ENCODE measurements around the gene LOC128125822.
A peak's percentile ranks its signal among the peaks of the same experiment; 100 is the strongest.

The LOC128125822 gene

DNA sequence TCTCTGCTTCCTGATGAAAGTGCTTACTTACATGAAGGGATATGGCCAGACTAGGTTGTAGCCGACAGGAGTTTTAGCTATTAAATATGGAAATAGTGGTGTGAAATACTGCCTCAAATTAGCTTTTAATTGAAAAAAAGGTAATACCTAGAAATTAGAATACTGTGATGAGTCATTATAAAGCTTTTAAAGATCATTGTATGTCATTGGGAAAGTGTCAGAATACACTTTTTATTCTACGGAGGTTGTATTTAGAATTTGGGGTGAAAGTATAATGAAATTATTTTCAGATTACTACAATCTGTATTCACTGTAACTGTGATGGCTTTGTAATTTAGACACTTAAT is 2.2 kb downstream of the LOC128125822 start:
- TF ChIP-seq, protein P1, sequence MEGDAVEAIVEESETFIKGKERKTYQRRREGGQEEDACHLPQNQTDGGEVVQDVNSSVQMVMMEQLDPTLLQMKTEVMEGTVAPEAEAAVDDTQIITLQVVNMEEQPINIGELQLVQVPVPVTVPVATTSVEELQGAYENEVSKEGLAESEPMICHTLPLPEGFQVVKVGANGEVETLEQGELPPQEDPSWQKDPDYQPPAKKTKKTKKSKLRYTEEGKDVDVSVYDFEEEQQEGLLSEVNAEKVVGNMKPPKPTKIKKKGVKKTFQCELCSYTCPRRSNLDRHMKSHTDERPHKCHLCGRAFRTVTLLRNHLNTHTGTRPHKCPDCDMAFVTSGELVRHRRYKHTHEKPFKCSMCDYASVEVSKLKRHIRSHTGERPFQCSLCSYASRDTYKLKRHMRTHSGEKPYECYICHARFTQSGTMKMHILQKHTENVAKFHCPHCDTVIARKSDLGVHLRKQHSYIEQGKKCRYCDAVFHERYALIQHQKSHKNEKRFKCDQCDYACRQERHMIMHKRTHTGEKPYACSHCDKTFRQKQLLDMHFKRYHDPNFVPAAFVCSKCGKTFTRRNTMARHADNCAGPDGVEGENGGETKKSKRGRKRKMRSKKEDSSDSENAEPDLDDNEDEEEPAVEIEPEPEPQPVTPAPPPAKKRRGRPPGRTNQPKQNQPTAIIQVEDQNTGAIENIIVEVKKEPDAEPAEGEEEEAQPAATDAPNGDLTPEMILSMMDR (IDR thresholded peaks at IDR 0.05; ENCODE audit: insufficient read depth, low read length, severe bottlenecking) = no peak
- FAIRE-seq = no peak
- DNase-seq (ENCODE audit: low read depth) = no peak
- Histone ChIP-seq H3K36me3 (ENCODE audit: control insufficient read depth, insufficient read depth, low read length) (peaks cover 9% of the 10 kb centered on the region), H3K27me3 (ENCODE audit: control insufficient read depth, insufficient read depth, low read length) (no peaks in the 10 kb centered on the region), H3K4me3 (ENCODE audit: low read depth, low read length) (peak overlapping the region; percentile 95)

DNA sequence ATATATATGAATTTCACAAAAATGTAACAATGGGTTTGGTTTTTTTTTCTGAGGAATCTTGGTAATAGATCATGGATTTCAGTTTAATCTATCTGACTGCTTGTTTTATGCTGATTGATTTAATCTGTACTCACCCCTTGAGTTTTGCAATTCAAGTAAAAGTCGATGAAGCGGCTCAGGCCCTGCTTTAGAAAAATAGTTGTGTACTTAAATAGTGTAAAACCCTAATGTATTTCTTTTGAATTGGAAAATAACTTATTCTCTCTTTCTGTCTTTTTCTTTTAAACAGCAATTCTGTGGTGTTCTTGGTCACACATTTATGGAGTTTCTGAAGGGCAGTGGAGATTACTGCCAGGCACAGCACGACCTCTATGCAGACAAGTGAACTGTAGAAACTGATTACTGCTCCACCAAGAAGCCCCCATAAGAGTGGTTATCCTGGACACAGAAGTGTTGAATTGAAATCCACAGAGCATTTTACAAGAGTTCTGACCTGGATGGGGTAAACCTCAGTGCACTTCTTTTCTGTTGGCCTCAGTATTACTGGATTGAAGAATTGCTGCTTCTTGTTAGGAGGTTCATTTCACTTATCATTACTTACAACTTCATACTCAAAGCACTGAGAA is 4.0 kb downstream of the LOC128125822 start:
- Histone ChIP-seq H3K36me3 (ENCODE audit: control insufficient read depth, insufficient read depth, low read length) (peaks cover 12% of the 10 kb centered on the region), H3K4me3 (ENCODE audit: low read depth, low read length) (no peak overlapping the region), H3K27me3 (ENCODE audit: control insufficient read depth, insufficient read depth, low read length) (no peaks in the 10 kb centered on the region)
- no peak for FAIRE-seq
- TF ChIP-seq, protein P1 (IDR thresholded peaks at IDR 0.05; ENCODE audit: insufficient read depth, low read length, severe bottlenecking) = no peak
- no peak for DNase-seq (ENCODE audit: low read depth)

DNA sequence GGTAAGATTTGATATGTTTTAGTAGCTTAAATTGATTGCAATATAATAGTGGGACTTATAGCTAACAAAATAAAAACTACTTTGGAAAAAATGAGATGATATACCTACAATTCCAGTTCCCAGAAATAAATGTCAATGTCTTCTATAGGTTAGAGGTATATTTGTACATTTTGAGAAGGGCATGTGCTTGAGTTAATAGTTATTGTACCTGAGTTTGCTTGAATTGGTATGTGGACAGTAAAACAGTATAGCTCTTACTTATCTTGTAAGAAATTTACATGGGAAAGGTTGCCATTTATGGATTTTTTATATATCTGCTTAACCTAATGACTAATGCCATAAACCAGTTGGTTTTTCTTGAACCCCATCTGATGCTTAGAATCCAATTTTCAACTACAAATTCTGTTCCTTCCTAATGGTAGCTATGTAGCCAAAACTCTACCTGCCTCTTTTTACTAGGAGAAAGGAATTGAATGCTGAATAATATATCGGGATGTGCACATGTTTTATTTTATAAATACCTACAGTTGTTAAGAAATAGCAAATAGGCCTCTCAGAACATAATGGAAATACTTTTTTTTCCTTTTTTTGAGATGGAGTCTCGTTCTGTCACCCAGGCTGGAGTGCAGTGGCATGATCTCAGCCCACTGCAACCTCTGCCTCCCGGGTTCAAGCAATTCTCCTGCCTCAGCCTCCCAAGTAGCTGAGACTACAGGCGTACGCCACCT is 4.9 kb downstream of the LOC128125822 start:
- FAIRE-seq (no peak), DNase-seq (ENCODE audit: low read depth) (no peak)
- TF ChIP-seq, protein P1 (IDR thresholded peaks at IDR 0.05; ENCODE audit: insufficient read depth, low read length, severe bottlenecking) = no peak
- Histone ChIP-seq H3K36me3 (ENCODE audit: control insufficient read depth, insufficient read depth, low read length) (peaks cover 12% of the 10 kb centered on the region), H3K27me3 (ENCODE audit: control insufficient read depth, insufficient read depth, low read length) (no peaks in the 10 kb centered on the region), H3K4me3 (ENCODE audit: low read depth, low read length) (no peak overlapping the region)

DNA sequence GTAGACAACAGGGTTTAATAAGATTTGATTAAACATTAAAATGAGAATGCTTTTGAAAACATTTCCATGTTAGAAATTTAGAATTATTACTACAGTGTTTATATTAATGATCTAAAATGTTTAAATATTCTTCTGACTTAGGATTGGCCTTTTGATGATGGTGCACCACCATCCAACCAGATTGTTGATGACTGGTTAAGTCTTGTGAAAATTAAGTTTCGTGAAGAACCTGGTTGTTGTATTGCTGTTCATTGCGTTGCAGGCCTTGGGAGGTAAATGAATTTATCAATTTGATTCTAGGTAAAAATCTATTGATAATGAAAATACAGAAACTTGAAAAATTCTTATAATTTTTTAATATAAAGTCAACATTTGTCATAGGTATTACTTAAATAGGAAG is 6.5 kb downstream of the LOC128125822 start:
- TF ChIP-seq, protein P1 (IDR thresholded peaks at IDR 0.05; ENCODE audit: insufficient read depth, low read length, severe bottlenecking) = no peak
- DNase-seq (ENCODE audit: low read depth) (no peak), FAIRE-seq (no peak)
- Histone ChIP-seq H3K4me3 (ENCODE audit: low read depth, low read length) (no peak overlapping the region), H3K36me3 (ENCODE audit: control insufficient read depth, insufficient read depth, low read length) (peaks cover 12% of the 10 kb centered on the region), H3K27me3 (ENCODE audit: control insufficient read depth, insufficient read depth, low read length) (no peaks in the 10 kb centered on the region)

DNA sequence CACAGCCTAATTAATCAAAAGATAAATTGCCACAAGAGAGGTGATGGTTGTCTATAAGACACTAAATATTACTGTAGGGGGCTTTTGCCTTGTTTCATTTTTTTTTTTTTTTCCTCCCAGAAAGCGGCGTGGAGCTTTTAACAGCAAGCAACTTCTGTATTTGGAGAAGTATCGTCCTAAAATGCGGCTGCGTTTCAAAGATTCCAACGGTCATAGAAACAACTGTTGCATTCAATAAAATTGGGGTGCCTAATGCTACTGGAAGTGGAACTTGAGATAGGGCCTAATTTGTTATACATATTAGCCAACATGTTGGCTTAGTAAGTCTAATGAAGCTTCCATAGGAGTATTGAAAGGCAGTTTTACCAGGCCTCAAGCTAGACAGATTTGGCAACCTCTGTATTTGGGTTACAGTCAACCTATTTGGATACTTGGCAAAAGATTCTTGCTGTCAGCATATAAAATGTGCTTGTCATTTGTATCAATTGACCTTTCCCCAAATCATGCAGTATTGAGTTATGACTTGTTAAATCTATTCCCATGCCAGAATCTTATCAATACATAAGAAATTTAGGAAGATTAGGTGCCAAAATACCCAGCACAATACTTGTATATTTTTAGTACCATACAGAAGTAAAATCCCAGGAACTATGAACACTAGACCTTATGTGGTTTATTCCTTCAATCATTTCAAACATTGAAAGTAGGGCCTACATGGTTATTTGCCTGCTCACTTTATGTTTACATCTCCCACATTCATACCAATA is 7.8 kb downstream of the LOC128125822 start:
- no peak overlapping the region for H3K4me3 ChIP-seq (ENCODE audit: low read depth, low read length)
- H3K36me3 ChIP-seq (ENCODE audit: control insufficient read depth, insufficient read depth, low read length) = peaks cover 12% of the 10 kb centered on the region
- TF ChIP-seq, protein P1 (IDR thresholded peaks at IDR 0.05; ENCODE audit: insufficient read depth, low read length, severe bottlenecking) = no peak
- FAIRE-seq (no peak), DNase-seq (ENCODE audit: low read depth) (no peak)
- H3K27me3 ChIP-seq (ENCODE audit: control insufficient read depth, insufficient read depth, low read length) = no peaks in the 10 kb centered on the region

All from bronchial epithelial cell (primary cell).